Measurements from ENCODE around the gene SH3GL1.

Gene SH3GL1

DNA sequence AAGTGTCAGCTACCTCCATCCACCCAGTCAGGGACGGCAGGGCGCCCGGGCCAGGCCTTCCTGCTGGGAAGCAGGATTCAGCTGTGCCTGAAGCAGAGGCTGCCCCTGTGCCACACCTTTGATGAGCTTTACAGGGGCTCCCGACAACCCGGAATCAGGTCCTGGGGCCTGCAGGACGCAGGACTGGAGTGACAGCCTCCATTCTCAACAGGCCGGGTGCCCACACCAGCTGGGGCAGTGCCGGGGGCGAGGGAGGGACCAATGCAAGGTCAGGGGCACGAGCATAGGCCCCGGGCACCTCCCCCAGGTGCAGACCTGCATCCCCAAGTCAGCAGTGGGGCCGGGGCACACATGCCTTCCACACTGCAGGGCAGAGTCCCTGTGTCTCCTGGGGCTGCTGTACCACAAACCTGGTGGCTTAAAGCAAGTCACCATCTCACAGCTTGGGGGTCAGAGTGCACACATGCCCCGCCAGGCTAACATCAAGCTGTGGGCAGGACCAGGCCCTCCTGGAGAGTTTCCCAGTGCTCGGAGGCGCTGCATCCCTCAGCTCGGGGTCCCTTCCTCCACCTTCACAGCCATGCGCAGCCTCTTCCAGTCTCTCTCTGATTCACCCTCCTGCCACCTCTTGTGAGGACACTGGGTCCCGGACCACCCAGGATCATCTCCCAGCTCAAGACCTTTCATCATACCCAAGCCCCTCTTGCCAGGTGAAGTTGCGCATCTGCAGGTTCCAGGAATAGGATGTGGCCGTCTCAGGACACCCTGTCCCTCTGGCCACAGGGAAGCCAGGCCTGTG, 43.8 kb upstream of the SH3GL1 start:
- Histone ChIP-seq H3K36me3 (ENCODE audit: control insufficient read depth, insufficient read depth, low read length, severe bottlenecking) (peaks cover 48% of the 10 kb centered on the region), H3K4me3 (ENCODE audit: low read length) (no peak overlapping the region)
- no peak for DNase-seq (ENCODE audit: low read depth)

GRCh38 chr19:4443188-4443587, 42.8 kb upstream of the SH3GL1 start:
- no peaks in the 10 kb centered on the region for H3K27me3 ChIP-seq (replicated peaks; ENCODE audit: control insufficient read depth, insufficient read depth, low read length)
- H3K36me3 ChIP-seq (ENCODE audit: control insufficient read depth, insufficient read depth, low read length, severe bottlenecking): peaks cover 38% of the 10 kb centered on the region

More for the DNA sequence above, 43.8 kb upstream of the SH3GL1 start:
- no peaks in the 10 kb centered on the region for H3K27me3 ChIP-seq (replicated peaks; ENCODE audit: control insufficient read depth, insufficient read depth, low read length)
- H3K9ac ChIP-seq (ENCODE audit: low read length): no peak overlapping the region
- H3K4me1 ChIP-seq (ENCODE audit: control insufficient read depth, insufficient read depth, low read length): peaks cover 12% of the 10 kb centered on the region
- H3K9me3 ChIP-seq (ENCODE audit: control insufficient read depth, low read length): no peaks in the 10 kb centered on the region

GRCh38 chr19:4442819-4443146, 42.4 kb upstream of the SH3GL1 start:
- Histone ChIP-seq H3K9ac (ENCODE audit: low read length) (no peak overlapping the region), H3K36me3 (ENCODE audit: control insufficient read depth, insufficient read depth, low read length, severe bottlenecking) (peaks cover 34% of the 10 kb centered on the region), H3K27me3 (replicated peaks; ENCODE audit: control insufficient read depth, insufficient read depth, low read length) (no peaks in the 10 kb centered on the region), H3K9me3 (ENCODE audit: control insufficient read depth, low read length) (no peaks in the 10 kb centered on the region), H3K4me3 (ENCODE audit: low read length) (no peak overlapping the region), H3K4me1 (ENCODE audit: control insufficient read depth, insufficient read depth, low read length) (peaks cover 12% of the 10 kb centered on the region)
- DNase-seq (ENCODE audit: low read depth): no peak

More at GRCh38 chr19:4443188-4443587, 42.8 kb upstream of the SH3GL1 start:
- DNase-seq (ENCODE audit: low read depth): no peak
- no peaks in the 10 kb centered on the region for H3K9me3 ChIP-seq (ENCODE audit: control insufficient read depth, low read length)
- peaks cover 12% of the 10 kb centered on the region for H3K4me1 ChIP-seq (ENCODE audit: control insufficient read depth, insufficient read depth, low read length)
- H3K9ac ChIP-seq (ENCODE audit: low read length): no peak overlapping the region
- no peak overlapping the region for H3K4me3 ChIP-seq (ENCODE audit: low read length)

DNA sequence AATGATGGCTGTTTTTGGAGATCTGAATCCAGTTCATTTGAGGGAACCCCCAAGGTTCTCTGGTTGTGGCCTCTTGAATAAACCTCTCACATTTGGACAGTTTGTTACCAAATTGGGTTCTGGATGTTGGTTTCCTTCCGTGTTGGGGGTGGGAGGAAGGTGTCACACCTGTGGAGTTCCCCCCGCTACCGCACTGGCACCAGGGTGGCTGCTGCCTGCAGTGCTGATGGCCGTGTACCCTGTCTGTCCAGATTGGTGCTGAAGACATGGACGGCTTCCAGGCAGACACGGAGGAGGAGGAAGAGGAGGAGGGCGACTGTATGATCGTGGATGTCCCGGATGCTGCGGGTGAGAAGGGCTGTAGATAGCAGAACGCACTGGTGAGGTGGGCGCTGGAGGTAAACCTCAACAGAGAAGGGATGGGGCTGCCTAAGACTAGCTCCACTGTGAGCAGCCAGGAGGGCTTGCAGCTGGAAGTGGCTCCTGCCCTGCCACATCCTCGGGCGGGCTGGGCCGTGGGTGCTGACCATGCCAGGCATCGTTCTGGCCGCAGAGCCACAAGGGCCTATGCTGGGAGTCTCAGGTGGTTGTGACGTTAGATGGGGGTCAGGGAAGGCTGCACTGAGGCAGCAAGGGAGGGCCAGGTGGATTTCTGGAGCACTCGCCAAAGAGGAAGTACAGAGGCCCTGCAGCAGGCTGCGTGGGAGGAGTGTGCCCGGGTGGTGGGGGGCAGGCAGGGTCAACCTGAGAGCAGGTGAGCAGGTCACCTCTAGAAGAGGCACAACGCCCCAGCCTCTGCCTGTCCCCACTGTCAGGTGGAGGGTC, 41.9 kb upstream of the SH3GL1 start:
- no peak for DNase-seq (ENCODE audit: low read depth)
- Histone ChIP-seq H3K9me3 (ENCODE audit: control insufficient read depth, low read length) (no peaks in the 10 kb centered on the region), H3K9ac (ENCODE audit: low read length) (no peak overlapping the region), H3K36me3 (ENCODE audit: control insufficient read depth, insufficient read depth, low read length, severe bottlenecking) (peaks cover 28% of the 10 kb centered on the region), H3K27me3 (replicated peaks; ENCODE audit: control insufficient read depth, insufficient read depth, low read length) (no peaks in the 10 kb centered on the region), H3K4me3 (ENCODE audit: low read length) (no peak overlapping the region), H3K4me1 (ENCODE audit: control insufficient read depth, insufficient read depth, low read length) (peaks cover 12% of the 10 kb centered on the region)

DNA sequence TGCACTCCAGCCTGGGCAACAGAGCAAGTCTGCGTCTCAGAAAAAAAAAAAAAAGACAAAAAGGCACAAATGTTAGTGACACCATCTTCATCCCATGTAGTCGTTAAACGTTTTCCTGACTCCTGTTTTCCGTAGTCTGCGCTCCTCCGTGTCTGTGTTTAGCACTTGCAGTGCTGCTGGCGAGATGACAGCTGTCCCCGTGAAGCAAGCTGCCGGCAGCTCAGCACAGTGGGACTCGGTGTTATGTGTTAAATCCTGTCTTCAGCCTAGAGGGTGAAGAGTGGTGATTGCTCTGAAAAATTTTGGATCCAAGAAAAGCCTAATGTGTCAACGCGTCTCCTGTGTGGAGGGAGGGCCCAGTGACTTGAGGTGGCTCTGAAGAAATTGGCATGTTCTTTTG, 38.9 kb upstream of the SH3GL1 start:
- DNase-seq (ENCODE audit: low read depth): no peak
- H3K27me3 ChIP-seq (replicated peaks; ENCODE audit: control insufficient read depth, insufficient read depth, low read length): no peaks in the 10 kb centered on the region
- H3K36me3 ChIP-seq (ENCODE audit: control insufficient read depth, insufficient read depth, low read length, severe bottlenecking): peaks cover 3% of the 10 kb centered on the region
- no peaks in the 10 kb centered on the region for H3K9me3 ChIP-seq (ENCODE audit: control insufficient read depth, low read length)
- H3K4me3 ChIP-seq (ENCODE audit: low read length): no peak overlapping the region
- H3K4me1 ChIP-seq (ENCODE audit: control insufficient read depth, insufficient read depth, low read length): no peaks in the 10 kb centered on the region
- no peak overlapping the region for H3K9ac ChIP-seq (ENCODE audit: low read length)

DNA sequence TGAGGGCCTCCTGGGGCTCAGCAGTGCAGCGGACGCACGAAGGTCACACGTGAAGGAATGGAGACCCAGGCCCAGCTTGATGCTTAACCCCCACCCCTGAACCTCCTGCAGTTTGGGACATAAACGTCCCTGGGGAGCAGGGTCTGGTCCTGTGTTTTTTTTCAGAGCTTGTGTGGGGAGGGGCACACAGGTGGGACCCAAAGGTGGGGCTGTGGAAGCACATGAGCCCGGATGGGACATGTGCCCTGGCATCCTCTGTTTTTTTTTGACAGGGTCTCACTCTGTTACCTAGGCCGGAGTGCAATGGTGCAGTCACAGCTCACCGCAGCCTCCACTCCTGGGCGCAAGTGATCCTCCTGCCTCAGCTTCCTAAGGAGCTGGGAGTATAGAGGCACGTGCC, 36.8 kb upstream of the SH3GL1 start:
- H3K9me3 ChIP-seq (ENCODE audit: control insufficient read depth, low read length): no peaks in the 10 kb centered on the region
- H3K27me3 ChIP-seq (replicated peaks; ENCODE audit: control insufficient read depth, insufficient read depth, low read length): no peaks in the 10 kb centered on the region
- H3K9ac ChIP-seq (ENCODE audit: low read length): no peak overlapping the region
- H3K4me1 ChIP-seq (ENCODE audit: control insufficient read depth, insufficient read depth, low read length): no peaks in the 10 kb centered on the region
- peaks cover 14% of the 10 kb centered on the region for H3K36me3 ChIP-seq (ENCODE audit: control insufficient read depth, insufficient read depth, low read length, severe bottlenecking)
- DNase-seq (ENCODE audit: low read depth): no peak
- no peak overlapping the region for H3K4me3 ChIP-seq (ENCODE audit: low read length)

DNA sequence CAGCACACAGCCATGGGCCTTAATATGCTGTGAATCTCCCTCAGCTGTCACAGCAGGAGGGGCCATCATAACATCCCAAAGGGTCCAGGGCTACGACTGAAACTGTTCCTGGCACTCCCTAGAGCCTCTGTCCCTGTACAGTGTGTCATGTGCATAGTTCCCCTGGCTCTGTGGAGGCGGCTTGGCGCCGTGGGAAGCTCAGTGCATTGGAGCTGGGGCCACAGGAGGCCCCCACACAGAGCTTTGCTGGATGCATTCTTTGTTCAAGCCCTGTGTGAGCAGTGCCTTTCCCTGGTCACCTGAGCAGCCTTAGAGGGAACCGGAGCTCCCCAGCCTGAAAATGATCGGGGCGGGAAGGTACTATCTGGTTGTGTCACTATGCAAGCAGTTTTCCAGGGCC, 35.9 kb upstream of the SH3GL1 start:
- peaks cover 20% of the 10 kb centered on the region for H3K36me3 ChIP-seq (ENCODE audit: control insufficient read depth, insufficient read depth, low read length, severe bottlenecking)
- H3K9me3 ChIP-seq (ENCODE audit: control insufficient read depth, low read length): no peaks in the 10 kb centered on the region

DNA sequence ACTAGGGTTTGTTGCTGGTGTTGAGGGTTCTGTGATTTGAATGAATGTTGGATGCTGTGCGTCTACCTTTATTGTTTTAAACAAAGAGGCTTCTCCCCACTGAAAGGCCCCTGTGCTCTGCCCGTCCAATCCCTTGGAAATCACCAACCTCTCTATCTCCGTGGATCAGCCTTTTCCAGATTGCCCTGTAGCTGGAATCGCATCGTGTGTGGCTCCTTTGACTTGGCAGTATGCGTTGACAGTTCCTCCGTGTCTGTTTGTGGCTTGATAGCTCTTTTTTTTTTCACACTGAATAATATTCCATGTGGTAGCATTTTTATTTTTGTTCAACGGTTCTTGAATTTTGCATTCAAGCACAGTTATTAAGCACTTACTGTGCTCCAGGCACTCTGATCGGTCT, 34.0 kb upstream of the SH3GL1 start:
- DNase-seq (ENCODE audit: low read depth): no peak
- no peak overlapping the region for H3K4me3 ChIP-seq (ENCODE audit: low read length)
- no peaks in the 10 kb centered on the region for H3K27me3 ChIP-seq (replicated peaks; ENCODE audit: control insufficient read depth, insufficient read depth, low read length)
- H3K36me3 ChIP-seq (ENCODE audit: control insufficient read depth, insufficient read depth, low read length, severe bottlenecking): peaks cover 28% of the 10 kb centered on the region
- no peaks in the 10 kb centered on the region for H3K9me3 ChIP-seq (ENCODE audit: control insufficient read depth, low read length)
- H3K4me1 ChIP-seq (ENCODE audit: control insufficient read depth, insufficient read depth, low read length): no peaks in the 10 kb centered on the region
- H3K9ac ChIP-seq (ENCODE audit: low read length): no peak overlapping the region

More for the DNA sequence above, 35.9 kb upstream of the SH3GL1 start:
- Histone ChIP-seq H3K4me3 (ENCODE audit: low read length) (no peak overlapping the region), H3K4me1 (ENCODE audit: control insufficient read depth, insufficient read depth, low read length) (no peaks in the 10 kb centered on the region), H3K9ac (ENCODE audit: low read length) (no peak overlapping the region), H3K27me3 (replicated peaks; ENCODE audit: control insufficient read depth, insufficient read depth, low read length) (no peaks in the 10 kb centered on the region)
- no peak for DNase-seq (ENCODE audit: low read depth)

DNA sequence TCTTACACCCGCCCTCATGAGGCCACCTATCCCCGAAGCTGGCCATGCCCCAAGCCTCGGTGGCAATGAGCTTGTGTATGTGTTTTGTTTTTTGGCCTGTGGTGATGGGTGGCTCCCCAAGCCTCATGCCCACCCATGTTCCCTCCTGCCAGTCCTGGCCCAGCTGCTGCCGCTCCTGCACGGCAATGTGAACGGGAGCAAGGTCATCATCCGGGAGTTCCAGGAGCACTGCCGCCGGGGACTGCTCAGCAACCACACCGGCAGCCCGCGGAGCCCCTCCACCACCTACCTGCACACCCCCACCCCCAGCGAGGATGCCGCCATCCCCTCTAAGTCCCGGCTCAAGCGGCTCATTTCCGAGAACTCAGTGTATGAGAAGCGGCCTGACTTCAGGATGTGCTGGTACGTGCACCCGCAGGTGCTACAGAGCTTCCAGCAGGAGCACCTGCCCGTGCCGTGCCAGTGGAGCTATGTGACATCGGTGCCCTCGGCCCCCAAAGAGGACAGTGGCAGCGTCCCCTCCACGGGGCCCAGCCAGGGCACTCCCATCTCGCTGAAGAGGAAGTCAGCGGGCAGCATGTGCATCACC, 32.7 kb upstream of the SH3GL1 start:
- no peak for DNase-seq (ENCODE audit: low read depth)
- Histone ChIP-seq H3K9ac (ENCODE audit: low read length) (no peak overlapping the region), H3K4me1 (ENCODE audit: control insufficient read depth, insufficient read depth, low read length) (no peaks in the 10 kb centered on the region), H3K36me3 (ENCODE audit: control insufficient read depth, insufficient read depth, low read length, severe bottlenecking) (peaks cover 29% of the 10 kb centered on the region), H3K9me3 (ENCODE audit: control insufficient read depth, low read length) (no peaks in the 10 kb centered on the region), H3K27me3 (replicated peaks; ENCODE audit: control insufficient read depth, insufficient read depth, low read length) (no peaks in the 10 kb centered on the region), H3K4me3 (ENCODE audit: low read length) (no peak overlapping the region)

GRCh38 chr19:4431808-4432674, 31.7 kb upstream of the SH3GL1 start:
- peaks cover 29% of the 10 kb centered on the region for H3K36me3 ChIP-seq (ENCODE audit: control insufficient read depth, insufficient read depth, low read length, severe bottlenecking)
- no peak for DNase-seq (ENCODE audit: low read depth)
- H3K9me3 ChIP-seq (ENCODE audit: control insufficient read depth, low read length): no peaks in the 10 kb centered on the region

More at GRCh38 chr19:4431808-4432674, 31.7 kb upstream of the SH3GL1 start:
- H3K9ac ChIP-seq (ENCODE audit: low read length): no peak overlapping the region
- no peak overlapping the region for H3K4me3 ChIP-seq (ENCODE audit: low read length)
- H3K27me3 ChIP-seq (replicated peaks; ENCODE audit: control insufficient read depth, insufficient read depth, low read length): no peaks in the 10 kb centered on the region
- no peaks in the 10 kb centered on the region for H3K4me1 ChIP-seq (ENCODE audit: control insufficient read depth, insufficient read depth, low read length)
